ENCODE measurements around the gene IREB2.
A peak's percentile ranks its signal among the peaks of the same experiment; 100 is the strongest.

DNA sequence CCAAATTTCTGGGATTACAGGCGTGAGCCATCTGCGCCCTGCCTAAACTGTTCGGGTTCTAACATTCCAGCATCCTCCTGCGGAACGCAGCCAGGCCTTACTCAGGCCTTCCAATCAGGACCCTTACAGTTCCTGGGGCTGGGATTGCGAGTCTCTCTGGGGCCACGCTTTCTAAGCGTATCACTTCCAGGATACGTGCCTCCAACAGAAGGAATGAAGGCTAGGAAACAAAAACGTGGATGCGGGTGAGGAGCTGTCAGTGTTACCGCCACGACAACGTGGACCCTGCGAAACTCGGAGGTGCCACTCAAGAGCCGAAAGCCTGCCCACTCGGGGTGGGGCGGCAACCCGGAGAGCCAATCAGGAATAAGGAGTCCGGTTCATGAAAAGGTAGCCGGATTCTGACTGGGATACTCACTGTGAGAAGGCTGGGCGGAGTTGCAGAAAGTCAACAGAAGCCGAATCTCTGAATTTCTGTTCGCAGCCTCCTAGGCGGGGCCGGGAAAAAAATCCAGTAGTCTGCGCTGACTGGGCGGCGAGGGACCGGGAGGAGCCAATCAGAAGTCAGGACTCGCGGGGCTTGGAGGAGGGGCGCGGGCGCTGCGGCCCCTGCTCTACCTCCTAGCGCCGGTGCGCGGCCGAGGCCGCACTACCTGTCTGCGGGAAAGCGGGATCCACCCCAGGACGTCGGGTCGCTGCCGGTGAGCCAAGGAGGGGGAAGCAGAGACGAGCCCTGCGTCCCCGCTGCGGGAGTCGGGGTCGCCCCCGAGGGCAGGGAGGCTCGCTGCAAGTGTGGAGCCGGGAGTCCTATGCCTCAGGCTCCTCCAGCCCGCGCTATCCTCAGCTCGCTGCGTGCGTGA lies 69.2 kb downstream of the IREB2 start, which contains the start of gene HYKK:
- no peak for TF ChIP-seq EZH2 (IDR thresholded peaks at IDR 0.05; ENCODE audit: borderline replicate concordance, low read depth, low read length, severe bottlenecking)
- TF ChIP-seq POLR2A (IDR thresholded peaks at IDR 0.05; ENCODE audit: low read depth, low read length): no peak
- TF ChIP-seq, protein P1, sequence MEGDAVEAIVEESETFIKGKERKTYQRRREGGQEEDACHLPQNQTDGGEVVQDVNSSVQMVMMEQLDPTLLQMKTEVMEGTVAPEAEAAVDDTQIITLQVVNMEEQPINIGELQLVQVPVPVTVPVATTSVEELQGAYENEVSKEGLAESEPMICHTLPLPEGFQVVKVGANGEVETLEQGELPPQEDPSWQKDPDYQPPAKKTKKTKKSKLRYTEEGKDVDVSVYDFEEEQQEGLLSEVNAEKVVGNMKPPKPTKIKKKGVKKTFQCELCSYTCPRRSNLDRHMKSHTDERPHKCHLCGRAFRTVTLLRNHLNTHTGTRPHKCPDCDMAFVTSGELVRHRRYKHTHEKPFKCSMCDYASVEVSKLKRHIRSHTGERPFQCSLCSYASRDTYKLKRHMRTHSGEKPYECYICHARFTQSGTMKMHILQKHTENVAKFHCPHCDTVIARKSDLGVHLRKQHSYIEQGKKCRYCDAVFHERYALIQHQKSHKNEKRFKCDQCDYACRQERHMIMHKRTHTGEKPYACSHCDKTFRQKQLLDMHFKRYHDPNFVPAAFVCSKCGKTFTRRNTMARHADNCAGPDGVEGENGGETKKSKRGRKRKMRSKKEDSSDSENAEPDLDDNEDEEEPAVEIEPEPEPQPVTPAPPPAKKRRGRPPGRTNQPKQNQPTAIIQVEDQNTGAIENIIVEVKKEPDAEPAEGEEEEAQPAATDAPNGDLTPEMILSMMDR (IDR thresholded peaks at IDR 0.05; ENCODE audit: extremely low read depth in 1 of 2, insufficient read depth in 1 of 2, low read depth in 1 of 2, low read length in 2 of 2): peak in 1 of 2 donors; percentile 21
- peak; percentile 53 for TF ChIP-seq POLR2AphosphoS5 (IDR thresholded peaks at IDR 0.05; ENCODE audit: insufficient read depth, low read depth, low read length)
- no peak for TF ChIP-seq FOS (IDR thresholded peaks at IDR 0.05; ENCODE audit: borderline replicate concordance, insufficient read depth, low read length)
- TF ChIP-seq MYC (IDR thresholded peaks at IDR 0.05; ENCODE audit: low read depth, low read length): no peak
- TF ChIP-seq JUN (IDR thresholded peaks at IDR 0.05; ENCODE audit: borderline replicate concordance, insufficient read depth, insufficient read length, low read depth): no peak
- no peak for TF ChIP-seq GATA2 (IDR thresholded peaks at IDR 0.05; ENCODE audit: insufficient read depth, insufficient read length, low read depth, low read length)

Measured in endothelial cell of umbilical vein (primary cell).